H9 (cell line): ENCODE data around the gene ROR1. TPM values are rescaled to one million over a fixed set of nuclear protein-coding genes. Genes with fewer than 3 reads are reported as not detected.
A peak's percentile ranks its signal among the peaks of the same experiment; 100 is the strongest.

Experiments
- DNase-seq: peaks from one replicate; pipeline ENCODE4 v3.0.0-alpha.2; 2017
- H2AFZ ChIP-seq: one replicate; pipeline ENCODE4 v1.6.1; 2013; ENCODE audit warnings: mild to moderate bottlenecking, low read length, control low read depth, moderate library complexity
- H2AK5ac ChIP-seq: 2 replicates; pipeline ENCODE4 v1.6.1; 2013; ENCODE audit warnings: low read length, control low read depth, mixed read lengths; ENCODE audit not compliant: insufficient read length
- H2BK120ac ChIP-seq: one replicate; pipeline ENCODE4 v1.6.1; 2013; ENCODE audit warnings: low read depth, mild to moderate bottlenecking, low read length, control low read depth, inconsistent platforms; ENCODE audit not compliant: poor library complexity, severe bottlenecking
- H2BK12ac ChIP-seq: 2 replicates; pipeline ENCODE4 v1.6.1; 2013; ENCODE audit warnings: low read length, control low read depth, mixed read lengths, low read depth; ENCODE audit not compliant: insufficient read length
- H2BK15ac ChIP-seq: 2 replicates; pipeline ENCODE4 v1.6.1; 2013; ENCODE audit warnings: low read depth, low read length, control low read depth
- H2BK20ac ChIP-seq: one replicate; pipeline ENCODE4 v1.6.1; 2013; ENCODE audit warnings: low read depth, mild to moderate bottlenecking, low read length, control low read depth, inconsistent platforms; ENCODE audit not compliant: poor library complexity, severe bottlenecking
- H2BK5ac ChIP-seq: 2 replicates; pipeline ENCODE4 v1.6.1; 2013; ENCODE audit warnings: low read length, control low read depth, mixed read lengths; ENCODE audit not compliant: insufficient read length
- H3K14ac ChIP-seq: 2 replicates; pipeline ENCODE4 v1.6.1; 2013; ENCODE audit warnings: low read length, control low read depth; ENCODE audit not compliant: insufficient read depth
- H3K18ac ChIP-seq: 2 replicates; pipeline ENCODE4 v1.6.1; 2013; ENCODE audit warnings: low read depth, mild to moderate bottlenecking, mixed read lengths, low read length, control low read depth; ENCODE audit not compliant: insufficient read length
- H3K23ac ChIP-seq: 2 replicates; pipeline ENCODE4 v1.6.1; 2013; ENCODE audit warnings: low read length, control low read depth, mixed read lengths, low read depth; ENCODE audit not compliant: insufficient read length
- H3K23me2 ChIP-seq: 2 replicates; pipeline ENCODE4 v1.6.1; 2013; ENCODE audit warnings: low read depth, mild to moderate bottlenecking, mixed read lengths, low read length, control low read depth; ENCODE audit not compliant: insufficient read length, poor library complexity, severe bottlenecking
- H3K27ac ChIP-seq: 2 replicates; pipeline ENCODE4 v1.5.1; 2013; ENCODE audit warnings: low read length, control low read depth, mixed read lengths, low read depth; ENCODE audit not compliant: insufficient read length
- H3K27me3 ChIP-seq: 2 replicates; pipeline ENCODE4 v1.6.1; 2013; ENCODE audit warnings: low read length, control low read depth, inconsistent platforms; ENCODE audit not compliant: insufficient read depth
- H3K4ac ChIP-seq: 2 replicates; pipeline ENCODE4 v1.6.1; 2013; ENCODE audit warnings: low read depth, mild to moderate bottlenecking, control low read depth, inconsistent platforms, low read length, moderate library complexity
- H3K4me1 ChIP-seq: 2 replicates; pipeline ENCODE4 v1.6.1; 2013; ENCODE audit warnings: low read length, control low read depth, inconsistent platforms; ENCODE audit not compliant: insufficient read depth
- H3K4me2 ChIP-seq: 2 replicates; pipeline ENCODE4 v1.6.1; 2013; ENCODE audit warnings: low read length, control low read depth, mixed read lengths; ENCODE audit not compliant: insufficient read length, insufficient read depth
- H3K56ac ChIP-seq: 2 replicates; pipeline ENCODE4 v1.6.1; 2013; ENCODE audit warnings: low read depth, mild to moderate bottlenecking, mixed read lengths, low read length, control low read depth; ENCODE audit not compliant: insufficient read length
- H3K79me1 ChIP-seq: 2 replicates; pipeline ENCODE4 v1.6.1; 2013; ENCODE audit warnings: low read depth, mild to moderate bottlenecking, moderate library complexity, low read length, control low read depth, inconsistent platforms; ENCODE audit not compliant: insufficient read depth, poor library complexity, severe bottlenecking
- H3K79me2 ChIP-seq: 2 replicates; pipeline ENCODE4 v1.6.1; 2013; ENCODE audit warnings: low read length, control low read depth, inconsistent platforms; ENCODE audit not compliant: insufficient read depth
- H3K9ac ChIP-seq: 2 replicates; pipeline ENCODE4 v1.6.1; 2013; ENCODE audit warnings: low read length, control low read depth, mixed read lengths; ENCODE audit not compliant: insufficient read length; ENCODE audit errors: extremely low read depth
- H3K9me3 ChIP-seq: one replicate; pipeline ENCODE4 v1.6.1; 2013; ENCODE audit warnings: low read depth, low read length, inconsistent platforms; ENCODE audit not compliant: control insufficient read depth
- H3T11ph ChIP-seq: one replicate; pipeline ENCODE4 v1.6.1; 2013; ENCODE audit warnings: mild to moderate bottlenecking, low read length, control low read depth, inconsistent platforms
- H4K20me1 ChIP-seq: one replicate; pipeline ENCODE4 v1.6.1; 2013; ENCODE audit not compliant: control insufficient read depth, insufficient read length, insufficient read depth
- H4K5ac ChIP-seq: 2 replicates; pipeline ENCODE4 v1.6.1; 2013; ENCODE audit warnings: low read depth, mild to moderate bottlenecking, mixed read lengths, low read length, control low read depth; ENCODE audit not compliant: insufficient read length
- H4K8ac ChIP-seq: replicated peaks from 2 replicates; pipeline ENCODE4 v1.6.1; 2013; ENCODE audit warnings: low read length, control low read depth, mixed read lengths, low read depth; ENCODE audit not compliant: insufficient read length
- H4K91ac ChIP-seq: 2 replicates; pipeline ENCODE4 v1.6.1; 2013; ENCODE audit warnings: low read depth, mild to moderate bottlenecking, moderate library complexity, mixed read lengths, low read length, control low read depth; ENCODE audit not compliant: insufficient read length
- H3K27ac Mint-ChIP-seq, 3 experiments: 2 replicates in 2 of 3; 3 replicates in 1 of 3; pipeline ENCODE4 v1.8.0; 2020 to 2021; ENCODE audit warnings: mixed read lengths in 3 of 3, mild to moderate bottlenecking in 1 of 3, moderate library complexity in 1 of 3
- H3K27me3 Mint-ChIP-seq: 2 replicates; pipeline ENCODE4 v1.8.0; 2021; ENCODE audit warnings: low read depth, mild to moderate bottlenecking, moderate library complexity, mixed read lengths
- H3K36me3 Mint-ChIP-seq, 3 experiments: 2 replicates in 2 of 3; 3 replicates in 1 of 3; pipeline ENCODE4 v1.8.0; 2020 to 2021; ENCODE audit warnings: low read depth in 3 of 3, mixed read lengths in 3 of 3; ENCODE audit not compliant: insufficient read depth in 1 of 3
- H3K4me1 Mint-ChIP-seq, 2 experiments: 2 replicates each; pipeline ENCODE4 v1.8.0; 2020; ENCODE audit warnings: mixed read lengths in 2 of 2
- H3K4me3 Mint-ChIP-seq, 2 experiments: 2 replicates in 1 of 2; 3 replicates in 1 of 2; pipeline ENCODE4 v1.8.0; 2020 to 2021; ENCODE audit warnings: mild to moderate bottlenecking in 2 of 2, mixed read lengths in 2 of 2, moderate library complexity in 1 of 2
- H3K9me3 Mint-ChIP-seq, 2 experiments: 2 replicates in 1 of 2; 3 replicates in 1 of 2; pipeline ENCODE4 v1.8.0; 2020; ENCODE audit warnings: mild to moderate bottlenecking in 2 of 2, mixed read lengths in 2 of 2, moderate library complexity in 1 of 2
- CTCF ChIP-seq: fragments of 200-600 bp; sonication (generic); conservative IDR thresholded peaks from 3 replicates; pipeline ENCODE4 v1.8.0; 2021; ENCODE audit warnings: antibody characterized with exemption, mild to moderate bottlenecking
- WGBS: extraction: QIAGEN DNeasy Blood & Tissue Kit; methylation state at CpG from one replicate; pipeline ENCODE4 v1.1.7; 2013; ENCODE audit warnings: missing lambda C conversion rate, low lambda C conversion rate, mixed read lengths; ENCODE audit not compliant: insufficient read length; ENCODE audit errors: extremely low coverage; 5-methylcytosine and 5-hydroxymethylcytosine counted together
- total RNA-seq: library from RNA; stranded (reverse); gene quantifications from 2 replicates; pipeline ENCODE4 v1.2.1, GENCODE V29; 2021

Gene ROR1
- total RNA-seq, 1 experiment from 2014 or later: 75.9 TPM

DNA sequence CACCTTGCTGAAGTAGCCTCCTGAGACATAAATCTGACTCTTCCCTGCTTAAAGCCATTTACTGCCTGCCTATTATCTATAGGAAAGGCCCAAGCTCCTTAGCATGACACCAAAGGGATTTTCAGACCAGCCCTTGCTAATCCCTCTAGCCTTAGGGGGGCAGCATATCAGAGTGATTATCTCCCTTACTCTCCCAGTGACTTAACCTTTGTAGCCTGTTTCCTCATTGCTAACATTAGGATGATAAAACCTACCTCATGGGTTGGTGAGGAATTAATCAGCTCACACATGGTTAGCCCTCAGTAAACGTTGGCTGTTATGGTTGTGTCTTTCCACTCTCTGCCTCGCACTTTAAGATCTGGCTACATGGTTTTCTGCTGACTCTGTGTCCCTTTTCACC is 70.1 kb downstream of the ROR1 start:
- H3K4me2 ChIP-seq: no peak overlapping the region
- no peak overlapping the region for H2BK15ac ChIP-seq
- H2BK5ac ChIP-seq: no peak overlapping the region
- no peak overlapping the region for H2BK12ac ChIP-seq
- no peaks in the 10 kb centered on the region; a peak in 1 of 7 replicates for H3K36me3 Mint-ChIP-seq
- peak overlapping the region; percentile 57 to 92 (median 58); a peak in 6 of 7 replicates for H3K27ac Mint-ChIP-seq
- no peak overlapping the region for H3K23ac ChIP-seq
- no peak overlapping the region for H3K4ac ChIP-seq
- WGBS: no CpG with 5 or more reads among the region's 2 CpGs
- no peaks in the 10 kb centered on the region for H4K20me1 ChIP-seq
- H3K23me2 ChIP-seq: no peaks in the 10 kb centered on the region
- H3K14ac ChIP-seq: no peak overlapping the region
- no peak overlapping the region for H3K18ac ChIP-seq
- no peaks in the 10 kb centered on the region for H3K9me3 ChIP-seq
- no peak overlapping the region for H3K9ac ChIP-seq
- peak; percentile 34; the same call in 2 of the 3 replicates for TF ChIP-seq CTCF
- H3K4me3 Mint-ChIP-seq: peak overlapping the region in 1 of 2 experiments; percentile 33; a peak in 2 of 5 replicates
- H3K9me3 Mint-ChIP-seq: no peaks in the 10 kb centered on the region
- H3K27me3 ChIP-seq: no peaks in the 10 kb centered on the region
- peaks cover 26% of the 10 kb centered on the region for H3K79me2 ChIP-seq
- no peak overlapping the region for H3K27ac ChIP-seq
- no peak overlapping the region for H3T11ph ChIP-seq
- no peak overlapping the region for H3K56ac ChIP-seq
- no peaks in the 10 kb centered on the region for H3K27me3 Mint-ChIP-seq
- DNase-seq: no peak
- no peaks in the 10 kb centered on the region for H3K79me1 ChIP-seq
- H3K4me1 ChIP-seq: peaks cover 22% of the 10 kb centered on the region
- no peak overlapping the region for H2BK20ac ChIP-seq
- no peak overlapping the region for H4K8ac ChIP-seq
- no peak overlapping the region for H2AK5ac ChIP-seq
- peaks cover 81 to 96% of the 10 kb centered on the region in 2 experiments for H3K4me1 Mint-ChIP-seq
- no peak overlapping the region for H2BK120ac ChIP-seq
- H2AFZ ChIP-seq: no peak overlapping the region
- H4K91ac ChIP-seq: no peak overlapping the region
- no peak overlapping the region for H4K5ac ChIP-seq
